ENCODE measurements around the gene STK35. TPM values are rescaled to one million over a fixed set of nuclear protein-coding genes. Genes with fewer than 3 reads are reported as not detected.

STK35 gene
- 10 to 100 TPM; 10.2 to 28.0 (median 17.5) TPM for total RNA-seq

- Histone ChIP-seq H3K36me3 (no peaks in the 10 kb centered on the region), H3K27ac (peak within 1 kb of the TSS; percentile 96 to 99), H3K9me3 (no peaks in the 10 kb centered on the region), H3K27me3 (no peaks in the 10 kb centered on the region), H3K4me3 (peak within 1 kb of the TSS; percentile 77 to 88), H3K4me1 (peaks cover 0 to 18% of the 10 kb centered on the region in 2 donors)
- DNase-seq: peak in 1 of 2 donors; percentile 78
- TF ChIP-seq CTCF (IDR thresholded peaks at IDR 0.05): no peak
- TF ChIP-seq POLR2A (IDR thresholded peaks at IDR 0.05): no peak
- intact Hi-C loops (cut with DNase I; ENCODE audit: low total_unique reads): no loop called here
Observed at GRCh38 chr20:2101057-2101864, at the start of gene STK35. STK35 (plus strand) TSS chr20:2101827; CDS start chr20:2101882, 55 bp downstream.

DNA sequence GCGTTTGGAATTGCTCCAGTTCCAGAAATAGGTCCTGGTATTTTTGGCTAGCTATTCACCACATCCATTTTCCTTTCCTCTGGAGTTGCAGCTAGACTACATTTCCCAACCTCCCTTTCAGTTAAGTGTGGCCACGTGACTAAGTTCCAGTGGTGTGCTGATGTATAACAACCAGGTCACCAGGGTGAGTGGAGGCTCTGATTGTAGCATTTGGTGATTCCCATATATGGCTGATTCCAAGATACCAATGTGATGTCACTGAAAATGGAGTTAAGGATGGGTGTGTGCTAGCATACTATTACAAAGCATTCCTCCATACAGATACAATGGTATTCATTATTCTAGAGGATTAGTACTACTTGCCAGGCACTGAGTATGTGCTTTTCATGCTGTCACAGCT, 49.7 kb upstream of the STK35 start:
- TF ChIP-seq CTCF (IDR thresholded peaks at IDR 0.05) (no peak), POLR2A (IDR thresholded peaks at IDR 0.05) (no peak)
- H3K4me1 ChIP-seq: no peaks in the 10 kb centered on the region

GRCh38 chr20:2052741-2053140, 48.9 kb upstream of the STK35 start:
- Histone ChIP-seq H3K9me3 (no peaks in the 10 kb centered on the region), H3K4me3 (no peak overlapping the region), H3K36me3 (no peaks in the 10 kb centered on the region), H3K4me1 (no peaks in the 10 kb centered on the region), H3K27ac (no peak overlapping the region), H3K27me3 (no peaks in the 10 kb centered on the region)
- no peak for TF ChIP-seq POLR2A (IDR thresholded peaks at IDR 0.05)
- intact Hi-C loops (cut with DNase I; ENCODE audit: low total_unique reads): no loop called here
- DNase-seq: no peak

More for the DNA sequence above, 49.7 kb upstream of the STK35 start:
- Histone ChIP-seq H3K27ac (no peak overlapping the region), H3K36me3 (no peaks in the 10 kb centered on the region), H3K4me3 (no peak overlapping the region), H3K9me3 (no peaks in the 10 kb centered on the region), H3K27me3 (no peaks in the 10 kb centered on the region)
- no peak for DNase-seq
- intact Hi-C loops (cut with DNase I; ENCODE audit: low total_unique reads): no loop called here

GRCh38 chr20:2053615-2054014, 48.0 kb upstream of the STK35 start:
- intact Hi-C loops (cut with DNase I; ENCODE audit: low total_unique reads): no loop called here
- Histone ChIP-seq H3K4me1 (no peaks in the 10 kb centered on the region), H3K27me3 (no peaks in the 10 kb centered on the region), H3K9me3 (no peaks in the 10 kb centered on the region), H3K36me3 (no peaks in the 10 kb centered on the region), H3K4me3 (no peak overlapping the region), H3K27ac (no peak overlapping the region)
- TF ChIP-seq POLR2A (IDR thresholded peaks at IDR 0.05): no peak
- no peak for TF ChIP-seq CTCF (IDR thresholded peaks at IDR 0.05)
- DNase-seq: no peak

- H3K36me3 ChIP-seq: no peaks in the 10 kb centered on the region
- no peaks in the 10 kb centered on the region for H3K4me1 ChIP-seq
- no peak for TF ChIP-seq POLR2A (IDR thresholded peaks at IDR 0.05)
- TF ChIP-seq CTCF (IDR thresholded peaks at IDR 0.05): no peak
- no peaks in the 10 kb centered on the region for H3K27me3 ChIP-seq
- DNase-seq: no peak
- H3K4me3 ChIP-seq: no peak overlapping the region
- intact Hi-C loops (cut with DNase I; ENCODE audit: low total_unique reads): no loop called here
- no peaks in the 10 kb centered on the region for H3K9me3 ChIP-seq
- no peak overlapping the region for H3K27ac ChIP-seq
Observed at GRCh38 chr20:2054911-2055310, 46.7 kb upstream of the STK35 start.

Measured in uterus (tissue), 4 donors.